Peyer's patch (tissue), 4 donors: ENCODE results near the gene BRIP1.

ENCODE experiments used
- POLR2A ChIP-seq, 2 donors: fragments of 450-650 bp; IDR thresholded peaks; one replicate each; pipeline ENCODE4 v1.5.1; 2017; ENCODE audit warnings: antibody characterized with exemption in 2 of 2, mild to moderate bottlenecking in 2 of 2, moderate library complexity in 2 of 2
- TF ChIP-seq, protein P1 (sequence below), 6 experiments: fragments of 450-650 bp in 4 of 6; fragments of 200-600 bp in 2 of 6; sonication (generic) in 1 of 6; IDR thresholded peaks; one replicate each; pipeline ENCODE4 v1.5.1; 2017 to 2019; ENCODE audit warnings: antibody characterized with exemption in 6 of 6, mild to moderate bottlenecking in 3 of 6, moderate library complexity in 1 of 6

DNA sequence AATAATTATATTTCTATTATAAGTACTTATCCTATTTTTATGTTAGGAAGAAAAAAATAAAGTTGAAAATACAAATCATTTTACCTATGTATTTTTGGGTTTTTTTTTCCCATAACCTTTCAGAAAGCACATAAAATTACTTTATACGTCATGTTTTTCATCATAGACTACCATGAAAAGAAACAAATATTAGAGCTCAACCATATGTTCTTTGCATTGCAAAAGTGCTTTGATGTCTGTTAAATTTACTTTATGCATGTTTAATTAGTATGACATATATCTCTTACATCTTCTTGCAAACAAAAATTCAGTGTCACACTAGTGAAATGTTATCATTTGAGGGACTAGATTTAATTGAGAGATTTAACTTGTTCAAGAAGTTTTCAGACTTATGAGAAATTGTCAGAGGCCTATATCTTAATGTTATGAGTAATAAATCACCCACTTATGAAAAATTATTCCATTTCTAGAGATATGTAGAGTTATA lies 24.0 kb downstream of the BRIP1 start:
- TF ChIP-seq, protein P1, sequence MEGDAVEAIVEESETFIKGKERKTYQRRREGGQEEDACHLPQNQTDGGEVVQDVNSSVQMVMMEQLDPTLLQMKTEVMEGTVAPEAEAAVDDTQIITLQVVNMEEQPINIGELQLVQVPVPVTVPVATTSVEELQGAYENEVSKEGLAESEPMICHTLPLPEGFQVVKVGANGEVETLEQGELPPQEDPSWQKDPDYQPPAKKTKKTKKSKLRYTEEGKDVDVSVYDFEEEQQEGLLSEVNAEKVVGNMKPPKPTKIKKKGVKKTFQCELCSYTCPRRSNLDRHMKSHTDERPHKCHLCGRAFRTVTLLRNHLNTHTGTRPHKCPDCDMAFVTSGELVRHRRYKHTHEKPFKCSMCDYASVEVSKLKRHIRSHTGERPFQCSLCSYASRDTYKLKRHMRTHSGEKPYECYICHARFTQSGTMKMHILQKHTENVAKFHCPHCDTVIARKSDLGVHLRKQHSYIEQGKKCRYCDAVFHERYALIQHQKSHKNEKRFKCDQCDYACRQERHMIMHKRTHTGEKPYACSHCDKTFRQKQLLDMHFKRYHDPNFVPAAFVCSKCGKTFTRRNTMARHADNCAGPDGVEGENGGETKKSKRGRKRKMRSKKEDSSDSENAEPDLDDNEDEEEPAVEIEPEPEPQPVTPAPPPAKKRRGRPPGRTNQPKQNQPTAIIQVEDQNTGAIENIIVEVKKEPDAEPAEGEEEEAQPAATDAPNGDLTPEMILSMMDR (IDR thresholded peaks at IDR 0.05) = no peak
- no peak for TF ChIP-seq POLR2A (IDR thresholded peaks at IDR 0.05)
